Activated T-cell treated with anti-CD3 and anti-CD28 coated beads for 24 hours (primary cell): Measurements from ENCODE around the gene GTSE1.
"Not testable (repeated sequence)": the region's sequence is repeated elsewhere in the genome, so short reads cannot be mapped to it uniquely, and the experiment has no call there.

Experiments used
- DNase-seq: peaks from one replicate; pipeline ENCODE4 v3.0.0-alpha.2; 2020; ENCODE audit warnings: low read depth

The GTSE1 gene

DNA sequence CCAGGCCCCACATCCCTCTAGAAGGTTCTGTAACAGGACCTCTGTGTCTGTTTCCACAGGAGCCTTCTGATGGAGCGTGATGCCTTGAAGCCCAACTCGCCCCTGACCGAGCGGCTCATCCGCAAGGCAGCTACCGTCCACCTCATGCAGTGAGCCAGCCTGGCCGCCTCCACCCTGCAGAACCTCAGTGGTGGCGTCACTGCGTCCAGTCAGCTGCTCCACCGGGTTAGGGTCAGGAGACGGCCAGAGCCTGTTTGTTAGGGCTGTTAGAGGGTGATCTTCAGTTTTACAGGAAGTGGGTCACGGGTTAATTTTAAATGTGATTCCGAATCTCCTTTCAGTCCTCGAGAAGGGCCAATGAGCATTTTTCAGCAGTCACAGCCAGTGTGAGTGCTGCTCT is 3.9 kb upstream of the GTSE1 start:
- no peak for DNase-seq

DNA sequence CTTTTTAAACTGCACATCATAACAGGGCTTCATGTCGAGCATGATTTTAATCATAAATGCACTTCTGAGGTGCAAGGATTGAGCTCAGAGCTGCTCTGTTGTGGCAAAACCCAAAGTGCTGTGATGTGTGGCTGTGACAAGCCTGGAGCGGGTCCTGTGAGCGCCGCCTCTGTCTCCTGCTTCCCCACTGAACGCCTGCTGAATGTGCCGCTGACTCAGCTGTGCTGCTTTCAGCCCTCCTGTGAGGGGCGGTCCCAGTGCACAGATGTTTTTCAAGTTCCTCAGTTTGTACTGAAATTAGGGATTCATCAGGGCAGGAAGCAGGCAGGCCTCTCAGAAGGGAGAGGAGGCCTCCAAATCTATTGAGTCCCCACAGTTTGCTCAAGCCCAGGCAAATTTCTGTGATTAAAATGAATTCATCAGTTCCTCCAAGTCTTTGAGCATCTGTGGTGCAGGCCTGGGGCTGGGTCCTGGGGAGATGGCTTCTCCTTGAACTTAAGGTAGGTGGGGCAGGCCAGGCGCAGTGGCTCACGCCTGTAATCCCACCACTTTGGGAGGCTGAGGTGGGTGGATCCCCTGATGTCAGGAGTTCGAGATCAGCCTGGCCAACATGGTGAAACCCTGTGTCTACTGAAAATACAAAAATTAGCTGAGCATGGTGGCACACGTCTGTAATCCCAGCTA is 3.0 kb upstream of the GTSE1 start:
- DNase-seq = no peak

DNA sequence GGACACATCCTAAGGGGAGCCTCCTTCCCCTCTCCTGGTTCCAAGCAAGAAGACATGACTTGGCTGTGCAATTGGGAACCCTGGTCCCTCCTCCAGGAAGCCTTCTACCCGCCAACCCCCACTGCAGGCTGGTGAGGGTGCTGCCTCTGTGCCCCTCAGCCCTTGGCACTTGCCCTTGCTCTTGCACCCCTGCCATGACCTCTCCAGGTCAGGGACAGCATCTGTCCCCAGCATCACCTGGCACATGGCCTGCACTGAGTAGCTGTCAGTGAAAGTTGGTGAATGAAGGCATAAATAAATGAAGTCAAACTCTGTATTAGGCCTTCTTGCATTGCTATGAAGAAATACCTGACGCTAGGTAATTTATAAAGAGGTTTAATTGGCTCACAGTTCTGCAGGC is 1.9 kb upstream of the GTSE1 start:
- no peak for DNase-seq

DNA sequence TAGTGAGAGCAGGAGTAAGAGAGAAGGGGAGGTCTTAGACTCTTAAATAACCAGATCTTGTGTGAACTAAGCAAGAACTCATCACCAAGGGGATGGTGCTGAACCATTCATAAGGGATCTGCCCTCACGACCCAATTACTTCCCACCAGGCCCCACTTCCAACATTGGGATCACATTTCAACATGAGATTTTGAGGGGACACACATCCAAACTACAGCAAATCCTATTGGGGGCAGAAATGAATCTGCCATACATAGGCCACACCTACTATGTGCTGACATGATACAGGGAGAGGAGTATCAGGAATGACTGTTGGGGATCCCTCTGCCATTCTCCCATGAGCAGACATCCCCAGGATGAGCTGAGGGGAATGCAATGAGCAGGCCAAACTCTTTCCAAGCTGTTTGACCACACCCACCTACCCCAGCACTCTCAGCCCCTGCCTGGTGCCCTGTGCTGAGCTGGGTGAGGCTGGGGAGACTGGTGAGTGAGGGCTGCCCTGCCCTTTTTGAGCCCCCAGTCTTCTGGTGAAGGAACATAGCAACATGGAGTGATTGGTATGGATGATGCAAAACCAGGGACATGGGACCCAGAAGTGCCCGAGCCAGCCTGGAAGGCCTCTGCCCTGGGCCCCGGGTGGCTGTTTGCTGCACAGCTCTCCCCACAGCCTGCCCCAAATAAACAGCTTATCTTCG is 1.2 kb upstream of the GTSE1 start:
- no peak for DNase-seq

DNA sequence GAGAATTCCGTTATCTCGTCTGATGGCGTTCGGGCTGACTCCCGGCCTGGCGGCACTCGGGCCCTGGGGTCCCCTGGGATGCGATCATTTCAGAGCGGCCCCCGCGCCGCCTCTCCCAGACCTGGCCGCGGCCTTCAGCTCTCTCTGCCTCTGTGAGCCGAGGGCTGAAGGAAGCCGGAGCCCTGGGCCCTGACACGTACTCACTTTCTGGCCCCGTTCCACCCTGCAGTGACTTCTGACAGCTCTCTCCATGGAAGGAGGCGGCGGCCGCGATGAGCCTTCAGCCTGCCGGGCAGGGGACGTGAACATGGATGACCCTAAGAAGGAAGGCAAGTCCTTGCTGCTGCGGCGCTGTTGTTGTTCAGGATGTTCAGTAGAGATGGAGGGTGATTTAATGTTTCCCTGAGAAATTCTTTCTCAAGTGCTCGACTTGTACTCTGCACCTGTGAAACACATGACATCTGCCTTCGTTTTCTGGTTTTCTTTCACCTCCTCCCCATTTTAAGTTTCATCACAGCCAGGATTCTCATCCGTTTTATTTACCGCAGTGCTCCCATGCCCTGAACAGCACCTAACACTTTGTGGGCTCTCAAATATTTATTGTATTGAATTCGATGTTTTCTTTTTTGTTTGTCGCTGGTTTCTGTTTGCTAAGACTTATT is 612 bp downstream of the GTSE1 start:
- no peak for DNase-seq

DNA sequence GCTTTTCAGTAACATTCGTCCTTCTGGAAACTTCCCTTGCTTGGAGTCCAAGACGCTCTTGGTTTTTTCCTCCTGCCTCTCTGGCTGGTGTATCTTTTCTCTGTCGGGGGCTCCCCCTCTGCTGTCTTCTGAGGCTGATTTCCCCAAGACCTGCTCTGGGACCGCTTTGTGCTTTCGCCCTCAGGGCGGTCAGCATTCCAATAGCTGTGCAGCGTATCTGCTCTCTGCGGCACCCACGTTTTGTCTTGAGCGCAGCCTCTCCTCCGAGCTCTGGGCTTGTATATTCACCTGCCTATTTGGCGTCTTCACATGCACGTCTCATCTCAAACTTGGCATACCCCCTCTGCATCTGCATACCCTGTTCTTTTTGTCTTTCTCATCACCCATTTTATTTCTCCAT is 2.4 kb downstream of the GTSE1 start:
- no peak for DNase-seq

DNA sequence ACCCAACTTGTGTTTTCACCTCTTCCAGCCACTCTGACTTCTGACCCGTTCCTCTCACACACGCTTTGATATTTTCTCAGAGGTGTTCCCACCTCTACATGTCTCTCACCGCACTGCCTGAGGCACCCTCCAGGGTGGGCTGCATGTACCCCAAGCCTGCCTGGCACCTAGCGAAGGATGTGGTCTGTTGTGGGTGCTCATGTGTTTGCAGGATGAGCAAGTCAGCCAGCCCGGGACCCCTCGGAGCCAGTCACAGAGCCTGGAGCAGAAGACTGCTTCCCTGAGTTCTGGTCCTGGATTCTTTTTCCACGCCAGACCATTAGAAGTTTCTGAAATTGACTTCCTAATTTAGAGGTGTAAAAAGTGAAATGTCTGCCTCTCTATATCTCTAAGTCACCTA is 3.8 kb downstream of the GTSE1 start:
- DNase-seq = no peak

DNA sequence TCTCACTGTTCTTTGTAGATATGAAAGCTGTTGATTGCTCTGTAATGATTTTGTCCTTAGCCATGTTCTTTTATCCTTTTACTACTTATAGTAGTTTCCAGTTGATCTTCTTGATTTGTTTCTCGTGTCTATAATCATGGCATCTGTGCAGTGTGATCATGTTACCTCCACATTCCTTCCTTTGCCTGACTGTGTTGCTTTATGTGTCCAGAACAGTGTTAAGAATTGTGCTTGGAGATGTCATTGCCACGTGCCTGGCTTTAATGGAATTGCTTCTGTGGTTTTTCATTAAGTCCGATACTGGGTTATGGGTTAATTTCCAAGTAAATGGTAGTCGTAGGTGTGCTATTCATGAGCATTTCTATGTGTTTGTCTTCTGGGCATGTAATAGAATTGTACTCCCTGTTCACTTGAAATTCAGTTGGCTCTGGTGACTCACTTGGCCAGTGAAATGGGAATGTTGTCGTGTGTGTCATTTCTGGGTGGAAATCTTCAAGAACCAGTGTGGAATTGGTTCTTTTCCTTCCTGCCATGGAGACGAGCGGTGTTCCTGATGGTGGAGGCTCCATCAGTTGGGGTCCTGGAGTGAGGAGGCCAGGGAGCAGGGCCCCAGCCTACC is 6.8 kb downstream of the GTSE1 start:
- no peak for DNase-seq

DNA sequence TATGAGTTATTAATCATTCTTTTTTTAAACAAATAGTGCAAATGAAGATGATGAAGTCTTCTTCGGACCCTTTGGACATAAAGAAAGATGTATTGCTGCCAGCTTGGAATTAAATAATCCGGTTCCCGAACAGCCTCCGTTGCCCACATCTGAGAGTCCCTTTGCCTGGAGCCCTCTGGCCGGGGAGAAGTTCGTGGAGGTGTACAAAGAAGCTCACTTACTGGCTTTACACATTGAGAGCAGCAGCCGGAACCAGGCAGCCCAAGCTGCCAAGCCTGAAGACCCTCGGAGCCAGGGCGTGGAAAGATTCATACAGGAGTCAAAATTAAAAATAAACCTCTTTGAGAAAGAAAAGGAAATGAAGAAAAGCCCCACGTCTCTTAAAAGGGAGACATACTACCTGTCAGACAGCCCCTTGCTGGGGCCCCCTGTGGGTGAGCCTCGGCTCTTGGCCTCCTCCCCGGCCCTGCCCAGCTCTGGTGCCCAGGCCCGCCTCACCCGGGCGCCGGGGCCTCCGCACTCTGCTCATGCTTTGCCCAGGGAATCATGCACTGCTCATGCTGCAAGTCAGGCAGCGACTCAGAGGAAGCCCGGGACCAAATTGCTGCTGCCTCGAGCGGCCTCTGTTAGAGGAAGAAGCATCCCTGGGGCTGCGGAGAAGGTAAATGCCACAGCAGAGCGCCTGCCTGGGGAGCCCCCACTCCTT is 11.8 kb downstream of the GTSE1 start:
- no peak for DNase-seq

DNA sequence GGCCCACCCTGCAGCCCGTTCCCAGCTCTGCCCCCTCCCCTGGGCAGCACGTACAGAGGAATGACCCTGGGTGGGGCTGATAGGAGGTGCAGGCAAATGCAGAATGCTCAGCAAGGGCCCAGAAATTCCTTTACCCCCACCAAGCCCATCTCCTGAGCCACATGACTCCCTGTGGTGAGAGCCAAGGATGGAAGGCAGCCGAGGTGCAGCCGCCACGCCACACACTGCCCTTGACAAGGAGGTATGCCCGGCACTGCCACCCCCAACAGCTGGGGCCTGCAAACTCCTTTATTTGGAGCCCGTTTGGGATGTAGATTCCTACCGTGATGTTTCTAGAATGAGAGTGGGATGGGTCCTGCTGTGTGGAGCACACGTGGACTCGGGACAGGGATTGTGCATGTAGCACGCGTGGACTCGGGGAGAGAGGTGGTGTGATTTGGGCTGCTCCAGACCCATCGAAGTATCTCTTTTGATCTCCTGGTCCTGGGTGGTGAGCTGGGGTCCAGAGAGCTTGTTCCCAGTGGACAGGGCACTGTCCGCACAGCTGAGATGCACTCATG is 12.9 kb downstream of the GTSE1 start:
- DNase-seq = no peak

DNA sequence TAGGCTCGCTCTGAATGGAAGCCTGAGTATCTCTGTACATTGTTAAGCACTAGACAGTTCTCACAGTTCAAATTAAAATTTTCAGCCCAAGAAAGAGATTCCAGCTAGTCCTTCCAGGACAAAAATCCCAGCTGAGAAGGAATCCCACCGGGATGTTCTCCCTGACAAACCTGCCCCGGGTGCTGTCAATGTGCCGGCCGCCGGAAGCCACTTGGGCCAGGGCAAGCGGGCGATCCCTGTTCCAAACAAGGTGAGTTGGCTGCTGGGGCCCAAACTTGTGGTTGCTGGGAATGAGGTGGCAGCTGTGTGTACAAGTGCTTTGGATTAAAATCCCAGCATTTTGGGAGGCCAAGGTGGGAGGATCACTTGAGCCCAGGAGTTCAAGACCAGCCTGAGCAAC is 15.4 kb downstream of the GTSE1 start:
- DNase-seq = no peak

DNA sequence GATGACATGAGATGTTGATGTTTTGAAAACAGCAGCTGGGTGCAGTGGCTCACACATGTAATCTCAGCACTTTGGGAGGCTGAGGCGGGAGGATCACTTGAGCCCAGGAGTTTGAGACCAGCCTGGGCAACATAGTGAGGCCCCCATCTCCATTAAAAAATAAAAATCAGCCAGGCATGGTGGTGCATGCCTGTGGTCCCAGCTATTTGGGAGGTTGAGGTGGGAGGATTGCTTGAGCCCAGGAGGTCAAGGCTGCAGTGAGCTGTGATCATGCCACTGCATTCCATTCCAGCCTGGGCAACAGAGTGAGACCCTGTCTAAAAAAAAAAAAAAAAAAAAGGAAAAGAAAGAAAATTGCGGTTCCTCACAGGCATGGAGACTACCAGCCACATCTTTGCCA is 16.2 kb downstream of the GTSE1 start:
- not testable (repeated sequence) for DNase-seq

DNA sequence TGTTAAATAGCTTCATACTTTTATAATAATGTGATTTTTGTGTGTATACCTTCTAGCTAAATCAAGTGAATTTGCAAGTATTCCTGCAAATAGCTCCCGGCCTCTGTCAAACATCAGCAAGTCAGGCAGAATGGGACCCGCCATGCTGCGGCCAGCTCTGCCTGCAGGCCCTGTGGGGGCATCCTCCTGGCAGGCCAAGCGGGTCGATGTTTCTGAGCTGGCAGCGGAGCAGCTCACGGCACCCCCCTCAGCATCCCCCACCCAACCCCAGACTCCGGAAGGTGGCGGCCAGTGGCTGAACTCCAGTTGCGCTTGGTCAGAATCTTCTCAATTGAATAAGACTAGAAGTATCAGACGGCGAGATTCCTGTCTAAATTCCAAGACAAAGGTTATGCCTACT is 19.3 kb downstream of the GTSE1 start:
- no peak for DNase-seq

DNA sequence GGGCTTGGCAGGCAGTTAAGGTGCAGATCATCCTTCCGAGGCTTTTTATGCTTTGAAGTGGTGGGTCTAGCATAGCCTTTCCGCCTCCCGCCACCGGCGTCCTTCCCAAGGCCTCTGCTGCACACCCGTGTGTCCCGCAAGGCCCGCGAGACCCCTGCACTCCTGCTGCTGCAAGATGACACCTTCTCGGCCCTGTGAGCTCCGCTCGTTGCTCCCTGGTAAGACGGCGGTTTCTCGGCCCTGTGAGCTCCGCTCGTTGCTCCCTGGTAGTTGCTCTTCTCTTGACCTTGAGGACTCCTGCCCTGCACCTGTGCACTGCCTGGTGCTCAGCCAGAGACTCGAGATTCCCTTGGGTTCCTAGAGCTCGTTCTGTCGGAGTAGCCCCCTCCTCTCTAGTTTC is 21.0 kb downstream of the GTSE1 start:
- DNase-seq = no peak

DNA sequence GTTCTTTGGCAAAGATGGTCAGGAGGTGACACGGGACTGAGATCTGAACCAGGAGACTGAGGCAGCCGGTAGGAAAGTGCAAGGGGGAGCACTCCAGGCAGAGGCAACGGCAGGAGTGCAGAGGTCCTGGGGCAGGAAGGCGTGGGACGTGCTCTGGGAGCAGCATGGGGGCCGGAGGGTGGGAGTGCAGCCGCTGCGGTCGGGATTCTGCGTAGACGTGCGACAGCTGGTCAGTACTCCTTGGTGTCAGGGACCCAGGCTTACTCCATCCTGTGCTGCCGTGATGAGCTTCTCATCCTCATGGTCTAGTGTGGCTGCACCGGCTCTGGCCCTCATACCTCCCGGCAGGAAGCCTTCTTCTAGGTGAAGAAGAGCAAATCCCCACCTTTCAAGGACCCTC is 21.9 kb downstream of the GTSE1 start:
- DNase-seq = no peak

DNA sequence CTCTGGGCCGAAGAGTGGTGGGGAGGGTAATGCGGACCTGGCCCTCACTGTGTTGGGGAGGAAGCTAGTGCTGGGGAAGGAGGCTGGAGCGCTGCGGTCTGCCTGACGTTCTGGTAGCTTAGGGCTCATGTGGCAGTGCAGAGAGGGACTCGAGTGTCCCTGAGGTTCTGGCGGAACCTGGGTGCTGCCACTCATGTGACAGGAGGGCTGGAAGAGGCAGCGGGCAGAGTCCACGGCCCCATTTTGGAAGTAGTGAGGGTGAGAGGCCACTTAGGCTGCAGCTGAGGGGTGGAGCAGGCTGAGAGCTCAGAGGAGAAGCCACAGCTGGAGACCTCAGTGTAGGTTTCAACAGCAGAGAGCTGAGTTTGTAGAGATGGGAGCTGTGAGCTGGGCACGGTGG is 22.6 kb downstream of the GTSE1 start:
- no peak for DNase-seq

DNA sequence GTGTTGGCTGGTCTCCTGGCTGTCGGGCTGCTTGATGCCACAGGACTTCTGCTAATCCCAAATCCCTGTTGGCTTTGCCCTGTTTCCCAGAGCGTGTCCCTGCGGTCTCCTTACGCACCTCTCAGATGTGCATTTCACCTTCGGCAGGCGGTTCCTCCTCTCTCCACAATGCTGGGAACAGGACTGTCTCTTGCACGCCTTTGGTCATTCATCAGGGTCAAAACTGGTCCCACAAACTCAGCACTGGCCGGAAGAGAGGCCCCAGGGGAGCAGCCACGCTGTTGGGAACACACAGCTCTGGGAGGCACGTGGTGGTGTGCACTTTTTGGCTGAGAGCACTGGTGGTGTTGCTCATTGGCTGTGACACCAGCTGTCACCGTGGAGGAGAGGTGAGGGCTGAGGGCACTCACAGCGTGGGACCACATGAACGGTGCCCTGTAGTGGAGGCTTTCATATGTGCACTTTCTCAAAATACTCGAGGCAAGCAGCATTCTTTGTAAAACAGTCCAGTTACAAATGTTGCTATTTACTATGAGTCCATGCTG is 23.6 kb downstream of the GTSE1 start:
- no peak for DNase-seq

DNA sequence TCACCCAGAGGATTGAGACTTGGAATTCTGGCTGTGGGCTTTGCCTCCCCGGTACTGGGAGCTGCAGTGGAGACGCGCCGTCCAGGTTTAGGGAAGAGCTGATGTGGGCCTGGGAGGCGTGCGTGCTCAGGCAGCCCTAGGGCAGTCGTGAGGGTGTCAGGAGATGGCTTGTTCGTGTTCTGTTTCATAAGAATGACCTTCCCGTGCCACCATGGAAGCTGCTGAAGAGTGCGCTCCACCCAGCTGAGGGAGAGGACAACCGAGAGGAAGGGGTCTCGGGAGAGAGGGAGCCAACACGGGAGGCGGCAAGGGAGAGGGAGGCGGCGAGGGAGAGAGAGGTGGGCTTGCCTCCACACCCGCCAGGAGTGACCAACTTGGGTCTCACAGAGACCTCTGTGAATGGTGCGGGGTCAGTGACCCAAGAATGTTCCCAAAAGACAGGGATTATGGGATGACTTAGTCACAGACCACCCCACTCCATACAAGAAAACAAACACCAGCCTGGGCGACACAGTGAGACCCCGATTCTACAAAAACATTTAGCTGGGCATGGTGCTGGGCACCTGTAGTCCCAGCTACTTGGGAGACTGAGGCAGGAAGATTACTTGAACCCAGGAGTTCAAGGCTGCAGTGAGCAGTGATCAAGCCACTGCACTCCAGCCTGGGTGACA is 24.2 kb downstream of the GTSE1 start:
- DNase-seq = no peak

DNA sequence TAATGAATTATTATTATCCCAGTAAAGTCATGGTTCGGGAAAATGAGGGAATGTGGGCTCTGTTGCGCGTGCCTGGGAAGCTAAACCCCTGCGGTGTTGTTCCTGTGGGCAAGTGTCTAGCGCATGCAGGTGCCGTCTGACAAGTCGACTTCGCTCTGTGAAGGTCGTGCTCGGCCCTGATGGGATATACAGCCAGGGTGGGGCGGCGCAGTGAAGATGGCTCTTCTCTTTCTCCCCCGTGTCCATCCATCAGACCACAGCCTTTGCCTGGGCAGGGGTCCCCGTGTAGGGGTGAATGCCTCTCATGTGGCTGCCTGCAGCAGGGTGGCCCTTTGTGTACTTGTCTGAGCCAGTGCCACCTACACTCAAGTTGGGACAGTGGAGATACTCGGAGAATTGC is 26.0 kb downstream of the GTSE1 start:
- DNase-seq = no peak

DNA sequence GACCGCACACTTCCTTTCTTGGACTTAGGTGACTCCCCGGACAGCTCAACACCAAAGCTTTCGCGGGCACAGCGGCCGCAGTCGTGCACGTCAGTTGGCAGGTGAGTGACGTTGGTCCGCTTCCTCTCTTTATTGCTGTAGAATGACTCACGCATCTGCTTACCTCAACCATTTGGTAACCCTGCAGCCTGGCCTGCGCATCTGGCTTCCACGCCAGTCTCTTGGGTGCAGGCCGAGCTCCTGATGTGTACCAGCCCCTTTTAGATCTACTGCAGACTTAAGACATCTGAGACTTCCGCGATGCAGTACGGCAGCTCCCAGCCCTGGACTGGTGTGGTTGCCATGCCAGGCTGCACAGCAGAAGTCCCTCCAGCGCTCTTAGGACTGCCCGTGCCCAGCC is 26.5 kb downstream of the GTSE1 start:
- DNase-seq = no peak

DNA sequence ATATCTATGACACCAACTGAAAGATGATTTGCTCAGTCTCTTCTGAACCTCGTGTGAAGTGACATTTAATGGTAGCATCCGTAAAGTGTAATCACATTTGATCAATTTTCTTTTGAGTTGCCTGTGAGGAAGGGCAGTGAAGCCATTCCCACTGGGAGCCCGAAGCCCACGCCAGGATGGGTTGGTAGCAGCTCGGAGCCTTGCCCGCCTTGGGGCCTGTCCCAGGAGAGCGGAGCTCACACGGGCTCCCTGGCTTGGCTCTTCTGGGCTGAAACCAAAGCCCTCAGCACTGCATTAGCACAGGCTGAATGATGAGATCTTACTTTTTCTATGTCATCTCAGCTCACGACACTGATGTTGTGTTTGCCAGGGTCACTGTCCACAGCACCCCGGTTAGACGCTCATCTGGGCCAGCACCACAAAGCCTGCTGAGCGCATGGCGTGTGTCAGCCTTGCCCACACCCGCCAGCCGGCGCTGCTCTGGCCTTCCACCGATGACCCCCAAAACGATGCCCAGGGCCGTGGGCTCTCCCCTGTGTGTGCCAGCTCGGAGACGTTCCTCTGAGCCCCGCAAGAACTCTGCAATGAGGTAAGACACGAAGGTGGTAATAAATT is 29.5 kb downstream of the GTSE1 start:
- no peak for DNase-seq
